ENCODE measurements around the gene MAP4K4.

Gene MAP4K4

DNA sequence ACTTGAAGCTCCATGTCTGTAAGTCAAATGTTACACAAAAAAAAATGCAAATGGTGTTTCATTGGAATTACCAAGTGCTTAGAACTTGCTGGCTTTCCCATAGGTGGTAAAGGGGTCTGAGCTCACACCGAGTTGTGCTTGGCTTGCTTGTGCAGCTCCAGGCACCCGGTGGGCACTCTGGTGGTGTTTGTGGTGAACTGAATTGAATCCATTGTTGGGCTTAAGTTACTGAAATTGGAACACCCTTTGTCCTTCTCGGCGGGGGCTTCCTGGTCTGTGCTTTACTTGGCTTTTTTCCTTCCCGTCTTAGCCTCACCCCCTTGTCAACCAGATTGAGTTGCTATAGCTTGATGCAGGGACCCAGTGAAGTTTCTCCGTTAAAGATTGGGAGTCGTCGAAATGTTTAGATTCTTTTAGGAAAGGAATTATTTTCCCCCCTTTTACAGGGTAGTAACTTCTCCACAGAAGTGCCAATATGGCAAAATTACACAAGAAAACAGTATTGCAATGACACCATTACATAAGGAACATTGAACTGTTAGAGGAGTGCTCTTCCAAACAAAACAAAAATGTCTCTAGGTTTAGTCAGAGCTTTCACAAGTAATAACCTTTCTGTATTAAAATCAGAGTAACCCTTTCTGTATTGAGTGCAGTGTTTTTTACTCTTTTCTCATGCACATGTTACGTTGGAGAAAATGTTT, 196.3 kb downstream of the MAP4K4 start:
- Histone ChIP-seq H3K36me3 (ENCODE audit: insufficient read depth, low read length) (peaks cover 40% of the 10 kb centered on the region; the same call in 1 of the 2 replicates), H3K9me3 (ENCODE audit: insufficient read depth, low read depth, low read length) (no peaks in the 10 kb centered on the region), H3K27me3 (ENCODE audit: insufficient read depth, low read length, poor library complexity, severe bottlenecking) (no peaks in the 10 kb centered on the region), H3K9me2 (replicated peaks; ENCODE audit: low read depth, low read length) (no peaks in the 10 kb centered on the region), H3K4me2 (ENCODE audit: low read depth, low read length, poor library complexity, severe bottlenecking) (no peak overlapping the region), H3K4me3 (ENCODE audit: low read length, poor library complexity, severe bottlenecking) (no peak overlapping the region), H3F3A (ENCODE audit: low read depth) (no peaks in the 10 kb centered on the region), H3K9ac (ENCODE audit: low read depth, low read length, poor library complexity, severe bottlenecking) (no peak overlapping the region), H3K79me2 (ENCODE audit: insufficient read depth, low read length) (no peaks in the 10 kb centered on the region), H4K20me1 (ENCODE audit: insufficient read depth, low read length, poor library complexity, severe bottlenecking) (no peaks in the 10 kb centered on the region), H2AFZ (ENCODE audit: low read length) (no peak overlapping the region), H3K4me1 (ENCODE audit: insufficient read depth, low read length, poor library complexity, severe bottlenecking) (no peaks in the 10 kb centered on the region)
- TF ChIP-seq CTCF (conservative IDR thresholded peaks at IDR 0.05; ENCODE audit: low read length) (no peak), EZH2phosphoT487 (IDR thresholded peaks at IDR 0.05; ENCODE audit: borderline replicate concordance) (no peak)

- Histone ChIP-seq H3K9me3 (ENCODE audit: insufficient read depth, low read depth, low read length) (no peaks in the 10 kb centered on the region), H3K9me2 (replicated peaks; ENCODE audit: low read depth, low read length) (no peaks in the 10 kb centered on the region), H2AFZ (ENCODE audit: low read length) (no peak overlapping the region), H3K27me3 (ENCODE audit: insufficient read depth, low read length, poor library complexity, severe bottlenecking) (no peaks in the 10 kb centered on the region), H3K4me2 (ENCODE audit: low read depth, low read length, poor library complexity, severe bottlenecking) (no peak overlapping the region), H3K79me2 (ENCODE audit: insufficient read depth, low read length) (no peaks in the 10 kb centered on the region), H3K36me3 (ENCODE audit: insufficient read depth, low read length) (peaks cover 29% of the 10 kb centered on the region; the same call in 1 of the 2 replicates), H3F3A (ENCODE audit: low read depth) (no peaks in the 10 kb centered on the region), H4K20me1 (ENCODE audit: insufficient read depth, low read length, poor library complexity, severe bottlenecking) (no peaks in the 10 kb centered on the region), H3K4me1 (ENCODE audit: insufficient read depth, low read length, poor library complexity, severe bottlenecking) (no peaks in the 10 kb centered on the region), H3K9ac (ENCODE audit: low read depth, low read length, poor library complexity, severe bottlenecking) (no peak overlapping the region), H3K4me3 (ENCODE audit: low read length, poor library complexity, severe bottlenecking) (no peak overlapping the region)
- TF ChIP-seq CTCF (conservative IDR thresholded peaks at IDR 0.05; ENCODE audit: low read length) = no peak
- TF ChIP-seq EZH2phosphoT487 (IDR thresholded peaks at IDR 0.05; ENCODE audit: borderline replicate concordance) = no peak
These were observed 197.5 kb downstream of the MAP4K4 start for GRCh38 chr2:101895039-101895438.

GRCh38 chr2:101895819-101896322, 198.4 kb downstream of the MAP4K4 start:
- Histone ChIP-seq H3F3A (ENCODE audit: low read depth) (no peaks in the 10 kb centered on the region), H3K36me3 (ENCODE audit: insufficient read depth, low read length) (peaks cover 29% of the 10 kb centered on the region; the same call in 1 of the 2 replicates), H3K79me2 (ENCODE audit: insufficient read depth, low read length) (no peaks in the 10 kb centered on the region), H3K9me2 (replicated peaks; ENCODE audit: low read depth, low read length) (no peaks in the 10 kb centered on the region), H3K4me1 (ENCODE audit: insufficient read depth, low read length, poor library complexity, severe bottlenecking) (no peaks in the 10 kb centered on the region), H3K4me3 (ENCODE audit: low read length, poor library complexity, severe bottlenecking) (no peak overlapping the region), H3K4me2 (ENCODE audit: low read depth, low read length, poor library complexity, severe bottlenecking) (no peak overlapping the region), H2AFZ (ENCODE audit: low read length) (no peak overlapping the region), H3K9me3 (ENCODE audit: insufficient read depth, low read depth, low read length) (no peaks in the 10 kb centered on the region), H3K27me3 (ENCODE audit: insufficient read depth, low read length, poor library complexity, severe bottlenecking) (no peaks in the 10 kb centered on the region), H4K20me1 (ENCODE audit: insufficient read depth, low read length, poor library complexity, severe bottlenecking) (no peaks in the 10 kb centered on the region), H3K9ac (ENCODE audit: low read depth, low read length, poor library complexity, severe bottlenecking) (no peak overlapping the region)
- TF ChIP-seq CTCF (conservative IDR thresholded peaks at IDR 0.05; ENCODE audit: low read length) (no peak), EZH2phosphoT487 (IDR thresholded peaks at IDR 0.05; ENCODE audit: borderline replicate concordance) (no peak)
